Effector memory CD4-positive, alpha-beta T cell (primary cell): Measurements from ENCODE around the gene PLCE1.
"Not testable (repeated sequence)": the region's sequence is repeated elsewhere in the genome, so short reads cannot be mapped to it uniquely, and the experiment has no call there.

ENCODE experiments used
- DNase-seq, 3 donors: peaks; one replicate each; pipeline ENCODE4 v3.0.0-alpha.2; 2020
- H3K27ac ChIP-seq: 2 replicates; pipeline ENCODE4 v1.7.0; 2013; ENCODE audit warnings: mild to moderate bottlenecking, low read length, moderate library complexity; ENCODE audit not compliant: insufficient read depth, poor library complexity, severe bottlenecking
- H3K27me3 ChIP-seq: replicated peaks from 2 replicates; pipeline ENCODE4 v1.7.0; 2013; ENCODE audit warnings: mild to moderate bottlenecking, low read length; ENCODE audit not compliant: insufficient read depth, control insufficient read depth, poor library complexity, severe bottlenecking
- H3K36me3 ChIP-seq: 2 replicates; pipeline ENCODE4 v1.7.0; 2013; ENCODE audit warnings: mild to moderate bottlenecking, low read length, moderate library complexity; ENCODE audit not compliant: control insufficient read depth, insufficient read depth
- H3K4me1 ChIP-seq: 2 replicates; pipeline ENCODE4 v1.7.0; 2013; ENCODE audit warnings: low read length, mild to moderate bottlenecking; ENCODE audit not compliant: control insufficient read depth, insufficient read depth, poor library complexity, severe bottlenecking
- H3K4me3 ChIP-seq: 2 replicates; pipeline ENCODE4 v1.7.0; 2013; ENCODE audit warnings: low read length, low read depth, mild to moderate bottlenecking; ENCODE audit not compliant: insufficient read depth, poor library complexity, severe bottlenecking
- H3K9me3 ChIP-seq: 2 replicates; pipeline ENCODE4 v1.7.0; 2013; ENCODE audit warnings: mild to moderate bottlenecking, low read length, moderate library complexity; ENCODE audit not compliant: control insufficient read depth
- total RNA-seq, 3 donors: gene quantifications; one replicate each; lab custom pipeline; 2026; lab: John Stamatoyannopoulos, UW

PLCE1 gene
- 0 to 0.17 (median 0) reads per million in 3 donors for total RNA-seq

DNA sequence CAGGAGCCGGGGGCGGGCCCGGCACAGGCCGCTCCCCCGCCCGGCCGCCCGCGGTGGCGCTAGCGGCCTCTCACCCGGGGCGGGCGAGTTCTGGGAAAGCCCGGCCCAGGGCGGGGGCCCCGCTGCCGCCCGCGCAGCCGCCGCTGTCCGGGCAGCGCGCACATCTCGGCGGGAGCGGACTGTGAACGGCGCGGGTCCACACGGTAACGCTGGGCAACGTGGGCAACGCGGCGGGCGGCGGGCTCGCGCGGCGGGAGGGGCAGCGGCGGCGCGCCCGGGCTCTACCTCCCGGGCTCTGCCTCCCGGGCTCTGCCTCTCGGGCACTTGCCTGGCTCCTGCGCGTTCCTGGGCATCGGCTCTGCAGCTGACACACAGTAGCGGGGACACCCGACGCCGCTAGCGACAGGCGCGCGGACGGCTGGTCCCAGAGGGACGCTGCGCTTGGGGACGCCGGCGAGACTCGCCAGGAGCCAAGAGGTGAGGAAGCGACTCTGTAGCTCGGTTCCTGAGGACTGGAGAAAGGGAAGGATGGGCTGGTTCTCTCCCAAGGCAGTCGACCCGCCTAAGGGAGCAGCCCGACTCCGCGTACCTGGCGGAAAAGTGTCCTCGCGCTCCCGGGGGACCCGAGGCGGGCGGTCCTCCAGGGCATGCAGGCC, at the start of gene PLCE1:
PLCE1 (plus strand) TSS at position 150 of the 656 bp plus-strand sequence. CDS start 37,116 bp downstream, outside the sequence.
- Histone ChIP-seq H3K9me3 (no peaks in the 10 kb centered on the region), H3K4me1 (no peaks in the 10 kb centered on the region), H3K27ac (no peak within 1 kb of the TSS), H3K27me3 (no peaks in the 10 kb centered on the region), H3K36me3 (no peaks in the 10 kb centered on the region), H3K4me3 (no peak within 1 kb of the TSS)
- no peak for DNase-seq

DNA sequence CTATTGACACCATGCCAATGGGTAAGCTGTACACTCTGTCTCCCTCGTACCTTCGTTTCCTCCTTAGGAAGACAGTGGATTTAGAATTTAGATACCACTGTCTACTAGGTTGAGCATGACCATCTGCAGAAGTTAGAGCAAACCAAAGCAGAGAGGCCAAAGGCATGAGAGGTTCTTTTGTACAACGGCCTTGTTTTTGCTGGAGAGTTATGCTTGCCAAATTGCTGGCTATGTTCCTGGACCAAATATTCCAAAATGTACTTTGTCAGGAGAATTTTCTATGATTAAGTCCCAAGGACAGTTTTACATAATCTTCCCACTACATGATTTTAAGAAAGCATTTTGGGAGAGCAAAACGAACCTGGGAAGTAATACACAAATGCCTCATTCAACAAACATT, 47.9 kb upstream of the PLCE1 start:
- Histone ChIP-seq H3K4me1 (no peaks in the 10 kb centered on the region), H3K27ac (no peak overlapping the region), H3K36me3 (no peaks in the 10 kb centered on the region), H3K27me3 (no peaks in the 10 kb centered on the region), H3K9me3 (no peaks in the 10 kb centered on the region), H3K4me3 (no peak overlapping the region)
- no peak for DNase-seq

DNA sequence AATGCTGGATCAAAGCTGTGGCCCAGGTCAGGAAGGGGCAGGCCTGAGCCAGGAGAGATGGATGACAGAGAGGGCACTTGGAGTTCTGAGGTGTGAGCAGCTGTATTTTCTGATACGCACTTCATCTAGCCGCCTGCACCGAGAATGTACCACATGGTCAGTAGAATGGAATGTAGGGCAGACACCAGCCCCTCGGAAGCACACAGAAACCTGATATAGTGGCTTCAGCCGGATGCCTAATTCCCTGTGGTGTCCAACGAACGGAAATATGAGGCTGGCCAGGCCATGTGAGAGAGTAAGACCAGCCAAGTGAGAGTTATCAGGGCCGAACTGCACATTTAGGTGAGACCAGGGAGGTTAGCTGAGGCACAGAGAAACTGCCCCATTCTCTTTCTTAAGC, 46.7 kb upstream of the PLCE1 start:
- no peak overlapping the region for H3K27ac ChIP-seq
- H3K9me3 ChIP-seq: no peaks in the 10 kb centered on the region
- no peaks in the 10 kb centered on the region for H3K36me3 ChIP-seq
- no peaks in the 10 kb centered on the region for H3K4me1 ChIP-seq
- no peaks in the 10 kb centered on the region for H3K27me3 ChIP-seq
- no peak overlapping the region for H3K4me3 ChIP-seq
- no peak for DNase-seq

DNA sequence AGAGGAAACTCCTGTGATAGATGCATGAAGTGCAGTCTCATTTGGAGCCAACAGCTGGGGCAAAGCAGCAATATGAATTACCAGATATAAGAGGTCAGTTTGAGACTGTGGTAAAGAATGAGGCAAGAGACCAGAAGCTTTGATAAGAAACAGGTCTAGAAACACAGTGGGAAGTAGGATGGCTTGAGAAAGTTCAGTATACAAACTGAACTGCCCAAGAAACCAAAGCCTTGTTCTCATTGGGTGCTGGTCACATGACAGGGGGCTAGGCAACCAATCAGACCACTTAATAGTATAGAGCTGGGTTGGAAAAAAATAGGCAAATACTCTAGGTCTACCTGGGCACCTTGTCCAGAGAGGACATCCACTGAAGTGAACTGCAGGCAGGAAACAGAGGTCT, 46.2 kb upstream of the PLCE1 start:
- Histone ChIP-seq H3K9me3 (no peaks in the 10 kb centered on the region), H3K27me3 (no peaks in the 10 kb centered on the region), H3K4me1 (no peaks in the 10 kb centered on the region), H3K36me3 (no peaks in the 10 kb centered on the region), H3K4me3 (no peak overlapping the region), H3K27ac (no peak overlapping the region)
- no peak for DNase-seq

DNA sequence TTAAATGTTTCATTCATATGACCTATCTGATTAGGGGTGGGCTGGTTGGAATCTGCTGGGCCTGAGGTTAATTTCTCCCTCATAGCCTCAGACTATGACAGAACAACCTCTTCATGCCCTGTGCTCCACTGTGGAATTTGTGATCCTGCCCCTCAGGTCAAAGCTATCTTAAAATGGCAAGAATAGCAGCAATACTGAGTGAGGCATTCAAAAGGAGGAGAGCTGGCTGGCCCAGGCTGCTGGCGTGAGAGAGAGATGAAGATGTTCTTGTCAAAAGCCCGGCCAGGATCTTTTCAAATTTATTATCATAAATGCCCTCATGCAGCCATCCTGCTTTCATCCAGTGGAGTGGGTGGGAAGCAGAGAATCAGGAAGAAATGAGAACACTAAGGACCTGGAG, 41.8 kb upstream of the PLCE1 start:
- Histone ChIP-seq H3K36me3 (no peaks in the 10 kb centered on the region), H3K4me1 (no peaks in the 10 kb centered on the region), H3K9me3 (no peaks in the 10 kb centered on the region), H3K27ac (no peak overlapping the region), H3K27me3 (no peaks in the 10 kb centered on the region), H3K4me3 (no peak overlapping the region)
- no peak for DNase-seq

DNA sequence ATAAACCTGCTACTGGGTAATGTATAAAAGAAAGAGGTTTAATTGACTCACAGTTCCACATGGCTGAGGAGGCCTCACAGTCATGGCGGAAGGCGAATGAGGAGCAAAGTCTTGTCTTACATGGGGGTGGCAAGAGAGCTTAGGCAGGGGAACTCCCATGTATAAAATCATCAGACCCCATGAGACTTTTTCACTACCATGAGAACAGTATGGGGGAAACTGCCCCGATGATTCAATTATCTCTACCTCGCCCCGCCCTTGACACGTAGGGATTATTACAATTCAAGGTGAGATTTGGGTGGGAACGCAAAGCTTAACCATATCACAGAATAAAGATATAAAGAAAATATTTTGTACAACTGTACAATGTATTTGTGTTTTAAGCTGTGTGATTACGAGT, 39.4 kb upstream of the PLCE1 start:
- no peak overlapping the region for H3K4me3 ChIP-seq
- DNase-seq: no peak
- no peaks in the 10 kb centered on the region for H3K36me3 ChIP-seq
- H3K9me3 ChIP-seq: no peaks in the 10 kb centered on the region
- H3K27ac ChIP-seq: no peak overlapping the region
- H3K4me1 ChIP-seq: no peaks in the 10 kb centered on the region
- H3K27me3 ChIP-seq: no peaks in the 10 kb centered on the region

DNA sequence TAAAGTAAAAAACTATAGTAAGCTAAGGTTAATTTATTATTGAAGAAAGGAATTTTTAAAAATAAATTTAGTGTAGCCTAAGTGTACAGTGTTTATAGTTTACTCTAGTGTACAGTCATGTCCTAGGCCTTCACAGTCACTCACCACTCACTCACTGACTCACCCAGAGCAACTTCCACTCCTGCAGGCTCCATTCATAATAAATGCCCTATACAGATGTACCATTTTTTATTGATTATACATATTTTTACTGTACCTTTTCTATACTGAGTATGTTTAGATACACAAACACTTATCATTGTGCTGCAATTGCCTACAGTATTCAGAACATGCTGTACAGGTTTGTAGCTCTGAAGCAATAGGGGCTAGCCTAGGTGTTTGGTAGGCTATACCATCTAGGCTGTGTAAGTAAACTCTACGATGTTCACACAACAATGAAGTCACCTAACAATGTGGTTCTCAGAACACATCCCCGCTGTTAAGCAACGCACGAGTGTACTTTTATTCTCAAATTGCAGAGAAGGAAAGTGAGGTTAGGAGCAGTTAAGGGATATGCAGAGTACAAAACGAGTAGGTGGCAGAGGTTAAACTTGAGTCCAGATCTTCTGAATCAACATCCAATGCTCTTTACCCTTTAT, 38.9 kb upstream of the PLCE1 start:
- no peak for DNase-seq
- Histone ChIP-seq H3K4me3 (no peak overlapping the region), H3K27me3 (no peaks in the 10 kb centered on the region), H3K4me1 (no peaks in the 10 kb centered on the region), H3K27ac (no peak overlapping the region), H3K36me3 (no peaks in the 10 kb centered on the region), H3K9me3 (no peaks in the 10 kb centered on the region)

DNA sequence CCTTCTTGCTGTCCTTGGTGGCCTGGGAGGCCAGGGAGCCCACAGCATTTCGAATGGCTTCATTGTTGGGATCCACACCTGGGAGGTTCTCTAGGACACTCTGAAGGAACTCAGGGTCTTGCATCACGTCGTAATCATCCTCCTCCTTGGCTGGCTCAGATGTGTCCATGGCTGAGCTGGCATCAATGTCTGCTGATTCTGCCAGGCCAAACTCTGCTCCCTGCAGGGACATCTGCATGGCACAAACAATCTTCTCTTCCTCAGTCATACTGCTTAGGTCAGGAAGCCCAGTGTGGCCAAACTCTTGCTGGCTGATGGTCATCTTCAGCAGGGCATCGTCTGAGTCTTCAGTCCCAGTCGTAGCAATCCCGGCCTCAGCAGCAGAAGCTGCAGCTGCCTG, 34.9 kb upstream of the PLCE1 start:
- H3K4me3 ChIP-seq: no peak overlapping the region
- no peaks in the 10 kb centered on the region for H3K27me3 ChIP-seq
- no peaks in the 10 kb centered on the region for H3K9me3 ChIP-seq
- H3K4me1 ChIP-seq: no peaks in the 10 kb centered on the region
- no peaks in the 10 kb centered on the region for H3K36me3 ChIP-seq
- no peak for DNase-seq
- no peak overlapping the region for H3K27ac ChIP-seq

DNA sequence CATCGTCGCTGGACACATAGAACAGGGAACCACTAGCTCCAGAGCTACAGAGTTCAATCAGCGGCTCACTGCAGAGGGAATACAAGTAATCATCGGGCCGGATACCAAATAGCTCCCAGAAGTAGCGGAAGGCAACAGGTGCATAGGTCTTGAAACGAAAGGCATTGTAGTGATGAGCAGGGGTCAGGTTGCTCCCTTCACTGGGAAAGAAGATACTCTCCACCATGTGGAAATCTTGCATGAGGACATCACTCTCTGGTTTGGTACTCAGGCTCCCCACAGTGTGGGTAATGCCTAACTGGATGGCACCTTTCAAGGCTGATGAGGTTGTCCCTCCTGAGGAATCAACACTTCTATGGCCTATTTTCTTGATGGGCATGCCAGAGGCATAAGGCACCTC, 32.7 kb upstream of the PLCE1 start:
- H3K27ac ChIP-seq, H3K36me3 ChIP-seq, H3K4me1 ChIP-seq, DNase-seq, H3K27me3 ChIP-seq, H3K9me3 ChIP-seq, H3K4me3 ChIP-seq: not testable (repeated sequence)

DNA sequence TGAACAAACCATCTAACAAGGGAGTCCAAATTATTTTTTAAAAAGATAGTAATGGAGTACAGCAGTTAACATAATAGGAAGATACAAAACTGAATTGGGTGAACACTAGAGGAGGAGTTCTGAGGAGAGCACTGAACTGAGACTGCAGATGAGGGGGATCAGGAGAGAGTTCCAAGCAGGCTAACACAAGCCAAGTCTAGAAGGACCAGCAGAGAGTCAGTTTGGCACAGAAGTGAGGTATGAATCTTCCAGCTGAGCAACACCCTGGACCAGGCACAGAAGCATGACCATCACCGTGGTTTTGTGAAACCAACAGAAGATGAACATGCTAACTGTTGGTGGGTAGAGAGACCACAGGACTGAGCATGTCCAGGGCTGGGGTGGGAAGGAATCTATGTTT, 30.8 kb upstream of the PLCE1 start:
- no peak overlapping the region for H3K27ac ChIP-seq
- H3K36me3 ChIP-seq: no peaks in the 10 kb centered on the region
- H3K4me3 ChIP-seq: no peak overlapping the region
- DNase-seq: no peak
- H3K9me3 ChIP-seq: no peaks in the 10 kb centered on the region
- H3K4me1 ChIP-seq: no peaks in the 10 kb centered on the region
- H3K27me3 ChIP-seq: no peaks in the 10 kb centered on the region
